ENCODE measurements around the gene ERBB2.

ERBB2 gene

DNA sequence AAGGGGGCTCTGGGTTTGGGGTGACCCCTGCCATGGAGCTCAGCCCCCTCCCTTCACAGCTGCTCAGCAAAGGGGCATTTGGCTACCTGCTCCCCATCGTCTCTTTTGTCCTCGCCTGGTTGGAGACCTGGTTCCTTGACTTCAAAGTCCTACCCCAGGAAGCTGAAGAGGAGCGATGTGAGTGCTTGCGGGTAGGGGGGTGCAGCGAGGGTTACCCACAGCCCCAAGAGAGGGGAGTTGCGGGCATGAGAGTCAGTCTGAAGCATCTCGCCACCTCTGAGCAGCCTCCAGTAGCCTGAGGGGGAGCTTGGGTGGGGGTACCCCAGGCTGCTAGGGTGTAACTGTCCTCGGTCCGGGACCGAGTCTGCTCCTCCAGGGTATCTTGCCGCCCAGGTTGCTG lies 41.5 kb upstream of the ERBB2 start:
- TF ChIP-seq, protein P1, sequence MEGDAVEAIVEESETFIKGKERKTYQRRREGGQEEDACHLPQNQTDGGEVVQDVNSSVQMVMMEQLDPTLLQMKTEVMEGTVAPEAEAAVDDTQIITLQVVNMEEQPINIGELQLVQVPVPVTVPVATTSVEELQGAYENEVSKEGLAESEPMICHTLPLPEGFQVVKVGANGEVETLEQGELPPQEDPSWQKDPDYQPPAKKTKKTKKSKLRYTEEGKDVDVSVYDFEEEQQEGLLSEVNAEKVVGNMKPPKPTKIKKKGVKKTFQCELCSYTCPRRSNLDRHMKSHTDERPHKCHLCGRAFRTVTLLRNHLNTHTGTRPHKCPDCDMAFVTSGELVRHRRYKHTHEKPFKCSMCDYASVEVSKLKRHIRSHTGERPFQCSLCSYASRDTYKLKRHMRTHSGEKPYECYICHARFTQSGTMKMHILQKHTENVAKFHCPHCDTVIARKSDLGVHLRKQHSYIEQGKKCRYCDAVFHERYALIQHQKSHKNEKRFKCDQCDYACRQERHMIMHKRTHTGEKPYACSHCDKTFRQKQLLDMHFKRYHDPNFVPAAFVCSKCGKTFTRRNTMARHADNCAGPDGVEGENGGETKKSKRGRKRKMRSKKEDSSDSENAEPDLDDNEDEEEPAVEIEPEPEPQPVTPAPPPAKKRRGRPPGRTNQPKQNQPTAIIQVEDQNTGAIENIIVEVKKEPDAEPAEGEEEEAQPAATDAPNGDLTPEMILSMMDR (IDR thresholded peaks at IDR 0.05; ENCODE audit: low read depth, low read length) = no peak
- DNase-seq (ENCODE audit: extremely low read depth, low read depth) = no peak

DNA sequence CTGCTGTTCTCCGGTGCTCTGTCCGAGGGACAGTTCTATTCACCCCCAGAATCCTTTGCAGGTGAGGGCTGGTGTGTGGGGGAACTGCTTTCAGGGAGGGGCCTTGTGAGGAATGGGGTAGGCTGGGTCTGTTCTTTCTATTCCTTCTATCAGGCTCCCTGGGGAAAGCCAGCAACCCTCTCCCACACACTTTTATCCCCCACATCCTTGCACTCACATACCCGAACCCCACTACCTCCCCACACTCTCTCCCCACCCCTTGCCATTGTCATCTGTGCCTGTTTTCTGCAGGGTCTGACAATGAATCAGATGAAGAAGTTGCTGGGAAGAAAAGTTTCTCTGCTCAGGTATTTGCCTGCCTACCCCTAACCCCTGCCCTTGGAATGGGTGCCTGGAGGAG lies 41.1 kb upstream of the ERBB2 start:
- no peak for DNase-seq (ENCODE audit: extremely low read depth, low read depth)
- TF ChIP-seq, protein P1 (IDR thresholded peaks at IDR 0.05; ENCODE audit: low read depth, low read length) = no peak

DNA sequence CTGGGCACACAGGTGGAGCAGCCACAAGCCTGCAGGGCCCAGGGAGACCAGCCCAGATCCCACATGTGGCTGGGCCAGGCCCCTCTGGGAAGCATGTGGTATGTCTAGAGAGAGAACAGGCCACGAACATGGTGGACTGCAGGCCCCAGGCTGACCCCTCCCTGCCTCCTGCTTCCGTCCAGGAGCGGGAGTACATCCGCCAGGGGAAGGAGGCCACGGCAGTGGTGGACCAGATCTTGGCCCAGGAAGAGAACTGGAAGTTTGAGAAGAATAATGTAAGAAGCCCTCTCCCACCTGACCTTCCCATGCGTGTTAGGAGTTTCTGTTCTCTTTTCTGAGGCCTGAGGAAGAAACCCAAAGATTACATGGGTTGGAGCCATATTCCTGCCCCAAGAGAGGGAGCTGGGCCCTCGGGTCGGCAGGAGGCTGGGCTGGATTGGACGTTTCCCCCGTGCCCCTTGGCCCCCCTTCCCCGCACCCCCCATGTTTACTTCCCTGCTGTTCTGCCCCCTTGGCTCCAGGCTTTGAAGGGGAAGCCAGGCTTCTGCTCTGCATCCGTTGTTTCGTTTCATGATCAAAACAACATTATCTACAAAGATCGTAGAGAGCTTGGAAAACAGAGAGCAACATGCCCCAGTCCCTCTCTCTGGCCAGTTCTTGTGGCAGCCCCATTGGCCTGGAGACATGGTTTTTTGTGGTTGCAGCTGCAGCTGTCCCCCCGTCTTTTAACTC lies 40.4 kb upstream of the ERBB2 start:
- TF ChIP-seq, protein P1 (IDR thresholded peaks at IDR 0.05; ENCODE audit: low read depth, low read length) = no peak
- DNase-seq (ENCODE audit: extremely low read depth, low read depth) = no peak

DNA sequence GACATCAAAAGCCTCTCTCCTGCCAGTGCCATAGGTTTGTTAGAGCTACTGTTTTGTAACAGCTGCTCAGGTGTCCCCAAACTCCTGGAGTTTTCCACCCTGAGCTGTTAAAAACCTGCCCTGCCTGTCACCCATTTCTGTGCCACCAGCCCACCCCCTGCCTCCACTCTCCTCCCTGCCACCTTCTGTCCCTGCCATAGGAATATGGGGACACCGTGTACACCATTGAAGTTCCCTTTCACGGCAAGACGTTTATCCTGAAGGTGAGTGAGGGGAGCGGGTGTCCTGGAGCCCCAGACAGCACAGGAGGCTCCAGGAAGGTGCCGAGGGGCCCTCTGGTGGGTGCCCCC lies 39.9 kb upstream of the ERBB2 start:
- TF ChIP-seq, protein P1 (IDR thresholded peaks at IDR 0.05; ENCODE audit: low read depth, low read length) = no peak
- DNase-seq (ENCODE audit: extremely low read depth, low read depth) = no peak

DNA sequence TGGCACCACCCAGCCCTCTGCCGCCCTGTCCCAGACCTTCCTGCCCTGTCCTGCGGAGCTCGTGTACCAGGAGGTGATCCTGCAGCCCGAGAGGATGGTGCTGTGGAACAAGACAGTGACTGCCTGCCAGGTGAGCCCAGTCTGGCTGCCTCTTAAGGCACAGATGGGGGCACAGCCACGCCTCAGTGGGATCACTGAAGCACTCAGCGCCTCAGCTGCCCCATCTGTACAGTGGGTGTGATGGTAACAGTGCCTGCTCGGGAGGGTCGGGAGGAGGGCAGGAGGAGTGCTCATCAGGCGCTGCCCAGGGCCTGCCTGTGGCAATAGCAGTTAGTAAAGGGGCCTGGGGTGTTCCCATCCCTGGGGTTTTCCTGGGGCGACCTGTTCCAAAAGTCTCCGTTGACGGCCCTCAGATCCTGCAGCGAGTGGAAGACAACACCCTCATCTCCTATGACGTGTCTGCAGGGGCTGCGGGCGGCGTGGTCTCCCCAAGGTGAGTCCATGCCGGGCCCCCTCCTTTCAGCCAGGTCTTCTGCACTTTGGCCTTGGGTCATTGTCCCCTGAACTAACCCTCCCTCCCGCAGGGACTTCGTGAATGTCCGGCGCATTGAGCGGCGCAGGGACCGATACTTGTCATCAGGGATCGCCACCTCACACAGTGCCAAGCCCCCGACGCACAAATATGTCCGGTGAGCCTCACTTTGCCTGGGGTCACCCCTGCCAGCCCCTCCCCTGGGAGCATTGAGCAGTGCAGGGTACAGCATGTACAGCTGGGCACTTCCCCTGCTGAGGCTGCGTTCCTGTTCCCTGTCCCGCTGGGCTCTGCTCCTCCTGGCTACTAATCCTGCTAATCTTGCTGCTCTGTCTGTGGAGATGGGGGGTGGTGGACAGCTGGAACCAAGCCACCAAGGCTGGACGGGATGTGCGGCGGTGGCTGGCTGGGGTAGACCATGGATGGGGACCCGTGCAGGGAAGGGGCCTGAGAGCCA lies 39.2 kb upstream of the ERBB2 start:
- TF ChIP-seq, protein P1 (IDR thresholded peaks at IDR 0.05; ENCODE audit: low read depth, low read length) = no peak
- no peak for DNase-seq (ENCODE audit: extremely low read depth, low read depth)

DNA sequence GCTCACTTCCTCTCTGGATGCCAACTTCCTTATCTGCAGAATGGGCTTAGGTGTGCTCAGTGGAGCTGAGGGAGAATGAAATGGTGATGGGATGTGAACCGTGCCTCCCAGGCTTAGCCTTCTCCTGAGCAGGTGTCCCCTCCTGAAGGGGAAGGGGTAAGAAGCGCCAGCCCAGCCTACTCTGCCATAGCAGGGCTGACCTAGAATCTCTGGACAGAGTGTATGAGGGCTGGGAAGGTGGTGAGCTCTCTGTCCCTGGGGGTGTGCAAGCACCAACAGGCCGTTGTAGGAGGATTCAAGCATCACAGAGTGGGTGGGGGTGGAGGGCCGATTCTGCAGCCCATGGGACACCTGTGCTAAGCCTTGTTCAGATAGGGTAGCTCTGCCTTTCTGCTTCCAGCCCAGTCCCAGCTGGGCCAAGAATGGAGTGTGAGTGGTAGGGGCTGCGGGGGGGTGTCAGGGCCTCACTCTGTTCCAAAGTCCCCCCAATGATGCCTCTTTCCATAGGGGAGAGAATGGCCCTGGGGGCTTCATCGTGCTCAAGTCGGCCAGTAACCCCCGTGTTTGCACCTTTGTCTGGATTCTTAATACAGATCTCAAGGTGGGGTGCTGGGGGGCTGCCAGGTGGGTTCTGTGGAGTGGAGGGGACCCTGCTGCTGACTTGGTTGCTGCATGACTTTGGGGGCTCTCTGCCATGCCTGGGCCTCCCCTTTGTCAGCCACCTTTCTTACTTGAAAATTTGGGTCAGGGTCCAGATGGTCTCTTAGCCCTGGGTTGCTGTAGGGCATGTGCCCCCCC lies 37.9 kb upstream of the ERBB2 start:
- no peak for DNase-seq (ENCODE audit: extremely low read depth, low read depth)
- TF ChIP-seq, protein P1 (IDR thresholded peaks at IDR 0.05; ENCODE audit: low read depth, low read length) = no peak

All from AG09319 (cell line).